ENCODE results near the gene LPAR2. TPM values are rescaled to one million over a fixed set of nuclear protein-coding genes. Genes with fewer than 3 reads are reported as not detected.

Gene LPAR2
- total RNA-seq, 4 donors from 2014 or later: 16.5 to 31.6 (median 28.2) TPM

DNA sequence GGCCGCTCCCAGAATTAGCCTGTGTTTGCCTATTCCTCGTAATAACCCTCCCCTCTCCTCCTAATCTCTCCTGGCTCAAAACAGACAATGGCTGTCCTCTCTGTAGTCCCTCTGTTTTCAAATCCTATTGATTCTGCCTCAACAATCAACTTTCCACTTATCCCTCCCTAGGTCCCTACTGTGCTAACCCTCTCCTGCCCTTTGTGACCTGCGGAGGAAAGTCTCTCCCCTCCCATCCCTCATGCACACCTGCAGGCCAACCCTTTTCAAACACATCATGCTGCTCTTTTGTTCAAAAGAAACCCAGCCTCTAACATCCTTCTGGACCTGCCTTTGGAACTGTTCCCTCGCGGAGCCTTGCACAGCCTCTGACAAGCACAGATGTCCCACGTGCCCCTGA is 52.6 kb downstream of the LPAR2 start:
- 84 to 89% methylated on average over 6 of the region's 6 CpGs for WGBS, 2 donors
- DNase-seq (ENCODE audit: low spot score in 2 of 2): no peak
- intact Hi-C loops (cut with DNase I; ENCODE audit: low total_unique reads): no loop called here
- TF ChIP-seq, protein P1, sequence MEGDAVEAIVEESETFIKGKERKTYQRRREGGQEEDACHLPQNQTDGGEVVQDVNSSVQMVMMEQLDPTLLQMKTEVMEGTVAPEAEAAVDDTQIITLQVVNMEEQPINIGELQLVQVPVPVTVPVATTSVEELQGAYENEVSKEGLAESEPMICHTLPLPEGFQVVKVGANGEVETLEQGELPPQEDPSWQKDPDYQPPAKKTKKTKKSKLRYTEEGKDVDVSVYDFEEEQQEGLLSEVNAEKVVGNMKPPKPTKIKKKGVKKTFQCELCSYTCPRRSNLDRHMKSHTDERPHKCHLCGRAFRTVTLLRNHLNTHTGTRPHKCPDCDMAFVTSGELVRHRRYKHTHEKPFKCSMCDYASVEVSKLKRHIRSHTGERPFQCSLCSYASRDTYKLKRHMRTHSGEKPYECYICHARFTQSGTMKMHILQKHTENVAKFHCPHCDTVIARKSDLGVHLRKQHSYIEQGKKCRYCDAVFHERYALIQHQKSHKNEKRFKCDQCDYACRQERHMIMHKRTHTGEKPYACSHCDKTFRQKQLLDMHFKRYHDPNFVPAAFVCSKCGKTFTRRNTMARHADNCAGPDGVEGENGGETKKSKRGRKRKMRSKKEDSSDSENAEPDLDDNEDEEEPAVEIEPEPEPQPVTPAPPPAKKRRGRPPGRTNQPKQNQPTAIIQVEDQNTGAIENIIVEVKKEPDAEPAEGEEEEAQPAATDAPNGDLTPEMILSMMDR (IDR thresholded peaks at IDR 0.05): no peak
- no peak for TF ChIP-seq POLR2A (IDR thresholded peaks at IDR 0.05)
- H3K4me3 ChIP-seq (ENCODE audit: low read depth, poor library complexity, severe bottlenecking): no peak overlapping the region

Other genes with a start within 250 kb of the LPAR2 start
- gene GATAD2A, start 222.5 kb downstream of the LPAR2 start, total RNA-seq: 100 to 1,000 TPM in 1 of 4 donors, 10 to 100 TPM in 3; 73.8 to 128 (median 87.7) TPM
- 1 to 10 TPM; 4.0 to 8.9 (median 6.7) TPM for gene TSSK6, start 112.7 kb downstream of the LPAR2 start, total RNA-seq
- 100 to 1,000 TPM in 2 of 4 donors, 10 to 100 TPM in 2; 31.4 to 179 (median 108) TPM for gene NDUFA13, start 112.0 kb downstream of the LPAR2 start, total RNA-seq
- 1 to 10 TPM in 1 of 4 donors, under 1 TPM in 3; 0.15 to 2.8 (median 0.49) TPM for gene YJEFN3, start 99.3 kb downstream of the LPAR2 start, total RNA-seq
- 1 to 10 TPM in 1 of 4 donors, under 1 TPM in 1, not detected in 2; 0.17 to 1.4 TPM for gene CILP2, start 90.0 kb downstream of the LPAR2 start, total RNA-seq
- 10 to 100 TPM in 1 of 4 donors, 1 to 10 TPM in 3; 3.8 to 15.8 (median 5.9) TPM for gene PBX4, start 9.5 kb downstream of the LPAR2 start, total RNA-seq
- 10 to 100 TPM in 3 of 4 donors, 1 to 10 TPM in 1; 6.4 to 21.0 (median 19.1) TPM for gene GMIP, start 15.4 kb upstream of the LPAR2 start, total RNA-seq
- 100 to 1,000 TPM in 2 of 4 donors, 10 to 100 TPM in 2; 60.8 to 162 (median 109) TPM for gene ATP13A1, start 35.5 kb upstream of the LPAR2 start, total RNA-seq
- gene ZNF101, start 40.6 kb upstream of the LPAR2 start, total RNA-seq: 10 to 100 TPM in 1 of 4 donors, 1 to 10 TPM in 3; 4.5 to 18.6 (median 7.2) TPM
- 1 to 10 TPM; 6.9 to 9.4 (median 8.1) TPM for gene ZNF14, start 104.9 kb upstream of the LPAR2 start, total RNA-seq
- gene ZNF506, start 193.5 kb upstream of the LPAR2 start, total RNA-seq: 10 to 100 TPM; 19.9 to 44.5 (median 28.0) TPM
- gene ZNF253, start 237.7 kb upstream of the LPAR2 start, total RNA-seq: 1 to 10 TPM; 4.7 to 7.5 (median 7.0) TPM